Pancreas (tissue), 10 donors: ENCODE measurements around the gene PROM2. TPM values are rescaled to one million over a fixed set of nuclear protein-coding genes. Genes with fewer than 3 reads are reported as not detected.
A peak's percentile ranks its signal among the peaks of the same experiment; 100 is the strongest.
"Not testable (repeated sequence)": the region's sequence is repeated elsewhere in the genome, so short reads cannot be mapped to it uniquely, and the experiment has no call there.

Experiments
- ATAC-seq, 4 donors: fragments of 200-7000 bp; cut with Tn5 transposase; one replicate each; pipeline versions ENCODE4 v1.8.0 to v1.9.1; 2020; ENCODE audit warnings: mild to moderate bottlenecking in 4 of 4, moderate library complexity in 4 of 4
- DNase-seq, 6 donors: peaks; one replicate each; pipeline ENCODE4 v3.0.0-alpha.2; 2020
- FAIRE-seq: peaks from 2 replicates; lab custom pipeline; 2012; peaks lifted over from hg19 to GRCh38; lab: Jason Lieb, UNC
- H3K27ac ChIP-seq, 4 donors: fragments of 200-600 bp; sonication (generic); 1 replicate in 3 of 4; 2 replicates in 1 of 4; pipeline versions ENCODE4 v1.5.0 to v1.8.0; 2020
- H3K27me3 ChIP-seq, 4 donors: fragments of 200-600 bp; one replicate each; pipeline ENCODE4 v1.8.0; 2021
- H3K36me3 ChIP-seq, 3 donors: fragments of 200-600 bp; sonication (generic) in 1 of 3; one replicate each; pipeline versions ENCODE4 v1.5.0 to v1.8.0; 2020 to 2021
- H3K4me1 ChIP-seq, 3 donors: fragments of 200-600 bp; one replicate each; pipeline ENCODE4 v1.8.0; 2021
- H3K4me3 ChIP-seq, 4 donors: fragments of 200-600 bp; sonication (generic) in 2 of 4; one replicate each; pipeline versions ENCODE4 v1.5.0 to v1.8.0; 2020 to 2021
- H3K9me3 ChIP-seq, 4 donors: fragments of 200-600 bp; one replicate each; pipeline ENCODE4 v1.8.0; 2021
- WGBS, 2 donors: extraction: QIAGEN DNeasy Blood & Tissue Kit; methylation state at CpG; one replicate each; pipeline ENCODE4 v1.1.7; 2013; 5-methylcytosine and 5-hydroxymethylcytosine counted together
- intact Hi-C, 3 donors: fragments of 100-400 bp; cut with DNase I; formaldehyde crosslinking; loops; one replicate each; pipeline versions ENCODE4 v1.11.1 to v1.14.2; 2022
- polyA plus RNA-seq, 2 donors: library from polyadenylated mRNA; stranded (reverse); fragments of 200-250 nt; gene quantifications; one replicate each; pipeline ENCODE4 v1.2.3, GENCODE V29; 2013
- total RNA-seq, 6 donors: library from RNA; stranded (reverse); fragmentation: NEBNext Ultra II Directional in 4 of 6; extraction: Animal tissue kit (Norgen Biotek cat#: 25700) in 4 of 6; gene quantifications; one replicate each; pipeline versions ENCODE4 v1.2.1 to v1.2.4, GENCODE V29; 2021 to 2023
- TF ChIP-seq, protein P1 (sequence below), 4 donors: fragments of 200-600 bp; sonication (generic) in 3 of 4; IDR thresholded peaks; one replicate each; pipeline versions ENCODE4 v1.5.0 to v1.8.0; 2021; ENCODE audit warnings: antibody characterized with exemption in 4 of 4
- donor health status: healthy with polysubstance abuse.
- donor health status: DM: no; HTN: no; CAD: no; lungs with moderate emphysema.
- donor health status: DM: no; HTN: no; CAD: no.
- donor health status: control.
- donor health status: control.
- donor health status: Bipolar disorder and iron deficiency.
- donor health status: DM: yes; HTN: yes; CAD: no.
- donor health status: DM: no; HTN: no; CAD: no.
- donor health status: DM: no; HTN: no; CAD: no.
- donor health status: DM: yes; HTN: yes; CAD: no.

Gene PROM2
- total and polyA plus RNA-seq, 8 donors: 8.3 to 20.4 (median 12.5) TPM

DNA sequence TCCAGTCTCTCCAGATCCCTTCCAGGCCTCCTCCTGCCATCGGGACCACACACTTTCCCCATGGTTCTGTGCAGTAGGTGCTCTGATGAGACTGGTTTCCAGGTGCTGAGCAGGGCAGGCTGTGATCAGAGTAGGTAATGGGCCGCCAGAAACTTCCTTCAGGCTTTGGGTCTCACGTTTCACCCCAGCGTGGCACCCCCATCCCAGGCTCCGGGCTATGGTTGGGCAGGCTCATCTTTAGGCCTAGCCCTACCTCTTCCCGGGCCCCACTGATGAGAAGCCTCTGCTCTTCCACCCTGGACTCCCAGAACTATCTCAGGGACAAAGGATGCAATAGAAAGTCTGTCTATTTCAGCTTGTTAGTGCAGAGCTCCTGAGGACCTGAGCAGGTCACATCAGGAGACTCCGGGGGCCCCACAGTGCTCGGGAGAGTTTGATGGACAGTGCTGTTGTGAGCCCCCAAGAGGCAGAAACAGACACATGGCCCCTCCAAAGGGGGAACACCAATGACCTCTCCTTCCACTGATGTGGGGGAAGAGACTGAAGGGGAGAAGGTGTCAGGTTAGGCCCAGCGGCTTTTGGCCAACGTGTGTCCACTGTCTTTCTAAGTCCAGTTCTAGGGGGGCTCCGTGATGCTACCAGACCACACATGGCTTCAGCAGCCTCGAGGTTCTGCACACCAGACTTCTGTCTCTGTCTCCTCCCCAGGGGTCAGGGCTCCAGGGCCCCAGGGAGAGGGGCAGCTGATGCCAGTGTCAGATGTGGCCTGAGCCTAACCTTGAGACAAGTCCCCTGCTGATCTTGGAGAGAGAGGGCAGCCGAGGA, 5.8 kb upstream of the PROM2 start:
- no peaks in the 10 kb centered on the region for H3K27me3 ChIP-seq
- FAIRE-seq (no peak), ATAC-seq (no peak), DNase-seq (peak in 2 of 6 donors; percentile 5 to 31)
- intact Hi-C loops: no loop called here
- no peak overlapping the region for H3K27ac ChIP-seq
- no peak overlapping the region for H3K4me3 ChIP-seq
- TF ChIP-seq, protein P1, sequence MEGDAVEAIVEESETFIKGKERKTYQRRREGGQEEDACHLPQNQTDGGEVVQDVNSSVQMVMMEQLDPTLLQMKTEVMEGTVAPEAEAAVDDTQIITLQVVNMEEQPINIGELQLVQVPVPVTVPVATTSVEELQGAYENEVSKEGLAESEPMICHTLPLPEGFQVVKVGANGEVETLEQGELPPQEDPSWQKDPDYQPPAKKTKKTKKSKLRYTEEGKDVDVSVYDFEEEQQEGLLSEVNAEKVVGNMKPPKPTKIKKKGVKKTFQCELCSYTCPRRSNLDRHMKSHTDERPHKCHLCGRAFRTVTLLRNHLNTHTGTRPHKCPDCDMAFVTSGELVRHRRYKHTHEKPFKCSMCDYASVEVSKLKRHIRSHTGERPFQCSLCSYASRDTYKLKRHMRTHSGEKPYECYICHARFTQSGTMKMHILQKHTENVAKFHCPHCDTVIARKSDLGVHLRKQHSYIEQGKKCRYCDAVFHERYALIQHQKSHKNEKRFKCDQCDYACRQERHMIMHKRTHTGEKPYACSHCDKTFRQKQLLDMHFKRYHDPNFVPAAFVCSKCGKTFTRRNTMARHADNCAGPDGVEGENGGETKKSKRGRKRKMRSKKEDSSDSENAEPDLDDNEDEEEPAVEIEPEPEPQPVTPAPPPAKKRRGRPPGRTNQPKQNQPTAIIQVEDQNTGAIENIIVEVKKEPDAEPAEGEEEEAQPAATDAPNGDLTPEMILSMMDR (IDR thresholded peaks at IDR 0.05): no peak
- no peaks in the 10 kb centered on the region for H3K36me3 ChIP-seq
- no peaks in the 10 kb centered on the region for H3K4me1 ChIP-seq
- no peaks in the 10 kb centered on the region for H3K9me3 ChIP-seq
- 84 to 86% methylated on average over 13 of the region's 13 CpGs for WGBS, 2 donors

DNA sequence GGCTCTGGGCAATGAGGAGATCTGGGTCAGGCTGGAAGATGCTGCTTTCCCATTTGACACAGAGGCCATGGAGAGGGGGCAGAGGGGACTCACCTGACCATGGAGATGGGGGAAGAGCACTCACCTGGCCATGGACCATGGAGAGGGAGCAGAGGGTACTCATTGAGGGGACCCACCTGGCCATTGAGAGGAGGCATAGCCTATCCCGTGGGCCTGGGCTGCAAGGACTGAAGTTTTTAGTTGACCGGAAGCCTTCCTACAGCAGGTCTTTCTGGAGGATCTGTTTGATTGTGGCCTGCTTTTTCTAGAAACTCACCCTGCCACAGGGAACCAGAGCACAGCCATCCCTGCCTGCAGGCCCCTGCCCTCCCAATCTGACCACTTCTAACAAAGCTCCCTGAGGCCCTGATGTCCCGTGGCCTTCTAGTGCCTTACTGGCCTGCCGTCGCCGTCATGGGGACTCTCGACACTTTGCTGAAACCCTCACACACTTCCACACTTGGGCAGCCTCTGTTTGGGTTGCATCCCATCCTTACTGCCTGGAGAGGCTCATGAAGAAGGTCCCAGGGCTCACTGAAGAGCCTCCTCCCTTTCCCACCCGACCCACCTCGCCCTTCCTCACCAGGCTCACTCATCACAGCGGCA, 5.1 kb upstream of the PROM2 start:
- FAIRE-seq: no peak
- DNase-seq: peak in 1 of 6 donors; percentile 32
- no peak overlapping the region for H3K27ac ChIP-seq
- peaks cover 4 to 7% (median 5%) of the 10 kb centered on the region in 3 donors for H3K4me1 ChIP-seq
- no peaks in the 10 kb centered on the region for H3K36me3 ChIP-seq
- no peak for ATAC-seq
- H3K9me3 ChIP-seq: no peaks in the 10 kb centered on the region
- no peaks in the 10 kb centered on the region for H3K27me3 ChIP-seq
- H3K4me3 ChIP-seq: no peak overlapping the region
- TF ChIP-seq, protein P1 (IDR thresholded peaks at IDR 0.05): no peak
- intact Hi-C loops: no loop called here
- WGBS, 2 donors: 93 to 96% methylated on average over 10 of the region's 10 CpGs

DNA sequence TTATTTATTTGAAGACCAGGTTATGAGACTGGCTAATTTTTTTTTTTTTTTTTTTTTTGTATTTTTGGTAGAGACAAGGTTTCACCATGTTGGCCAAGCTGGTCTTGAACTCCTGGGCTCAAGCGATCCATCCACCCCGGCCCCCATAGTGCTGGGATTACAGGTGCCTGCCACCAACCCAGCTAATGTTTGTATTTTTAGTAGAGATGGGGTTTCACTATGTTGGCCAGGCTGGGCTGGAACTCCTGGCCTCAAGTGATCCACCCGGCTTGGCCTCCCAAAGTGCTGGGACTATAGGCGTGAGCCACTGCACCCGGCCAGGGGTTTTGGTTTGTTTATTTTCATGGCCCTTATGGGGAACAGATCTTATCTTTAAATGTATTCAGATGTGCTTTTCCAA, 4.5 kb upstream of the PROM2 start:
- ATAC-seq, FAIRE-seq, H3K27me3 ChIP-seq, H3K36me3 ChIP-seq, H3K4me3 ChIP-seq, intact Hi-C loops, H3K9me3 ChIP-seq, H3K4me1 ChIP-seq, H3K27ac ChIP-seq: not testable (repeated sequence)
- WGBS, 2 donors: 90 to 91% methylated on average over 5 of the region's 5 CpGs
- peak in 1 of 6 donors; percentile 24 for DNase-seq

DNA sequence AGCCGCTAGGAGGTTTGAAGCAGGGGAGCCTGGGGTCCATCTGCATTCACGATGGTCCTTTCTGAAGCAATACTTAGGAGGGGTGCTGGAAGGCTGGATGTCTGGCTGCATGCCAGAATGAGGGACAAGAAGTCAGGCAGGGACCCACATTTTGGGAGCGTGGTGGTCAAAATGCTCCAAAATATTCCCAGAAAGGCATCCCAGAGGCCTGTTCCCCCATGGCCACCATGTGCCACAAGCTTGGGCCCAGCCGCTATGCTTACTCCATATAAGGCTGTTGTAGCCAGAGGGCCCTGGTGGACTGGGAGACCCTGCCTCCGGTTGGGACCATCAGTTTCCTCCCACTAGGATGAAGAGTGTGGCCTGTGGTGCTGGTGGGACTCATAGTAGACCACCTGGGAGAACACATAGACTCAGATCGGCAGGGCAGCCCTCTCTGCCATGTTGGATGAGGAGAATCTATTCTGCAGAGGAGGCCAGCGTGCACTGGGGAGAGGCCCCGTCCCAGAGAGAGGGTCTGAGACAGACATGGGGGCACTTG, 3.6 kb upstream of the PROM2 start:
- intact Hi-C loops: no loop called here
- WGBS, 2 donors: 89% methylated on average over 8 of the region's 8 CpGs
- peak in 2 of 6 donors; percentile 5 to 31 for DNase-seq
- H3K36me3 ChIP-seq: no peaks in the 10 kb centered on the region
- FAIRE-seq: no peak
- H3K4me1 ChIP-seq: peaks cover 6 to 14% (median 7%) of the 10 kb centered on the region in 3 donors
- no peaks in the 10 kb centered on the region for H3K9me3 ChIP-seq
- no peak overlapping the region for H3K27ac ChIP-seq
- no peak overlapping the region for H3K4me3 ChIP-seq
- no peaks in the 10 kb centered on the region for H3K27me3 ChIP-seq
- ATAC-seq: no peak
- TF ChIP-seq, protein P1 (IDR thresholded peaks at IDR 0.05): no peak

DNA sequence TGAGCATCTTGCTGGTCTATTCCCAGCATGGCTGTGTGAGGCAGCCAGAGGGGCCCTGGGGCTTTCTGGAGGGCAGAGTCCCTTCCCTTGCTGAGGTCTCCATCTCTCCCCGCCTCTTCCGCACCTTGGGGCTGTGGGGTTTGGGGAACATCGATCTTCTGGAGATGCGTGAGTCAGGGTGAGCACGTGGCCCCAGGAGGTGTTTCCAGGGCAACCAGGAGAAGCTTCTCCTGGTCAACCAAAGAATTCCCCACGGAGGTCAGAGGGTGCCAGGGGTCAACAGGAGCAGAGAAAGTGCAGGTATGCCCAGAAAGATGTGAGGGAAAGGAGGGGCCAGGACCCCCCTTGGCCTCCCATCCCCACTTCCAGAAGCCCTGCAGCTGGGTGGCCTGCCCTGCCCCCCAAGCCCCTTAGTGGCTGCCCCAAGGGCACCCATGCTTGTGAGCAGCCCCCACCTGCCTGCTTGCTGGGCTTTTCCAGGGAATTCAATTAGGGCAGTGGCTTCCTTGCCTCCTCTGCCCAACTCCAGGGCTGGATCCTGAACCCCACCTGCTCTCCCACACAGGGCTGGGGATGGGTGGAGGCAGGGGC, 2.8 kb upstream of the PROM2 start:
- FAIRE-seq: no peak
- intact Hi-C loops: no loop called here
- H3K27me3 ChIP-seq: no peaks in the 10 kb centered on the region
- H3K4me1 ChIP-seq: peaks cover 6 to 22% (median 7%) of the 10 kb centered on the region in 3 donors
- ATAC-seq: no peak
- H3K9me3 ChIP-seq: no peaks in the 10 kb centered on the region
- H3K4me3 ChIP-seq: no peak overlapping the region
- no peak overlapping the region for H3K27ac ChIP-seq
- H3K36me3 ChIP-seq: no peaks in the 10 kb centered on the region
- DNase-seq: peak in 2 of 6 donors; percentile 3 to 36
- 72 to 76% methylated on average over 6 of the region's 6 CpGs for WGBS, 2 donors
- TF ChIP-seq, protein P1 (IDR thresholded peaks at IDR 0.05): no peak
